NB4 (cell line): ENCODE results near the gene DUSP11.
A peak's percentile ranks its signal among the peaks of the same experiment; 100 is the strongest.
"Not testable (repeated sequence)": the region's sequence is repeated elsewhere in the genome, so short reads cannot be mapped to it uniquely, and the experiment has no call there.

Experiments
- DNase-seq: peaks from one replicate; pipeline ENCODE4 v3.0.0; 2010; ENCODE audit warnings: low read depth
- H3K4me3 ChIP-seq: one replicate; pipeline ENCODE4 v1.5.1; 2011; ENCODE audit warnings: mild to moderate bottlenecking, low read depth, low read length, moderate library complexity
- CTCF ChIP-seq: IDR thresholded peaks from one replicate; pipeline ENCODE4 v1.5.1; 2012; ENCODE audit warnings: low read depth, low read length
- MAX ChIP-seq: IDR thresholded peaks from 2 replicates; pipeline ENCODE4 v1.6.1; 2011; ENCODE audit warnings: low read depth, low read length
- MYC ChIP-seq: IDR thresholded peaks from 2 replicates; pipeline ENCODE4 v1.6.1; 2011; ENCODE audit warnings: low read depth, low read length
- POLR2A ChIP-seq: IDR thresholded peaks from 2 replicates; pipeline ENCODE4 v1.6.1; 2011; ENCODE audit warnings: mild to moderate bottlenecking; ENCODE audit not compliant: insufficient read length; ENCODE audit errors: extremely low read depth

Gene DUSP11

GRCh38 chr2:73736855-73737779 is 42.8 kb downstream of the DUSP11 start, which contains the start of gene TPRKB:
Gene TPRKB (minus strand): TSS chr2:73737345. CDS start chr2:73734569, 2,776 bp downstream.
- peak within 1 kb of the TSS; percentile 78 for H3K4me3 ChIP-seq
- TF ChIP-seq CTCF = no peak
- TF ChIP-seq MAX = no peak
- peak; percentile 62 for TF ChIP-seq MYC
- TF ChIP-seq POLR2A = peak; percentile 64
- peak; percentile 99 for DNase-seq

GRCh38 chr2:73736378-73736777 is 43.5 kb downstream of the DUSP11 start:
- H3K4me3 ChIP-seq = peak overlapping the region; percentile 78
- DNase-seq = no peak
- no peak for TF ChIP-seq MYC
- no peak for TF ChIP-seq MAX
- TF ChIP-seq POLR2A = no peak
- TF ChIP-seq CTCF = no peak

- DNase-seq = no peak
- TF ChIP-seq CTCF (no peak), POLR2A (no peak), MYC (no peak), MAX (no peak)
- no peak overlapping the region for H3K4me3 ChIP-seq
Observed at GRCh38 chr2:73730810-73731209, 49.1 kb downstream of the DUSP11 start.

GRCh38 chr2:73728711-73729110 is 51.2 kb downstream of the DUSP11 start:
- TF ChIP-seq MYC (no peak), CTCF (no peak), POLR2A (no peak), MAX (no peak)
- DNase-seq = no peak

GRCh38 chr2:73728043-73728442 is 51.9 kb downstream of the DUSP11 start:
- no peak overlapping the region for H3K4me3 ChIP-seq
- TF ChIP-seq MAX (no peak), POLR2A (no peak), CTCF (no peak)
- no peak for DNase-seq

More at GRCh38 chr2:73728711-73729110, 51.2 kb downstream of the DUSP11 start:
- no peak overlapping the region for H3K4me3 ChIP-seq

- DNase-seq, H3K4me3 ChIP-seq: not testable (repeated sequence)
Observed at GRCh38 chr2:73726657-73727056, 53.2 kb downstream of the DUSP11 start.
